Activated T-cell treated with anti-CD3 and anti-CD28 coated beads, Interleukin-2, amount 50 U/mL, for 72 hours (primary cell): ENCODE results near the gene SKAP2. TPM values are rescaled to one million over a fixed set of nuclear protein-coding genes. Genes with fewer than 3 reads are reported as not detected.

Experiments
- ATAC-seq, 2 donors: fragments of 150-1000 bp; cut with Tn5 transposase; replicated peaks in 1 of 2; 2 replicates each; pipeline ENCODE4 v1.10.0; 2021; ENCODE audit warnings: moderate library complexity in 2 of 2, mild to moderate bottlenecking in 1 of 2
- DNase-seq, 2 donors: peaks; one replicate each; pipeline ENCODE4 v3.0.0; 2021 to 2022; ENCODE audit warnings: mixed read lengths in 1 of 2
- H3K27ac Mint-ChIP-seq: one replicate; pipeline ENCODE4 v1.8.0; 2022; ENCODE audit warnings: mild to moderate bottlenecking, moderate library complexity, mixed read lengths
- H3K27me3 Mint-ChIP-seq: one replicate; pipeline ENCODE4 v1.8.0; 2022; ENCODE audit warnings: low read depth, mixed read lengths
- H3K36me3 Mint-ChIP-seq, 2 donors: one replicate each; pipeline ENCODE4 v1.8.0; 2022; ENCODE audit warnings: mixed read lengths in 2 of 2, mild to moderate bottlenecking in 1 of 2; ENCODE audit not compliant: insufficient read depth in 2 of 2
- H3K4me1 Mint-ChIP-seq: one replicate; pipeline ENCODE4 v1.8.0; 2022; ENCODE audit warnings: low read depth, mixed read lengths
- H3K4me3 Mint-ChIP-seq, 2 donors: one replicate each; pipeline ENCODE4 v1.8.0; 2022; ENCODE audit warnings: mild to moderate bottlenecking in 2 of 2, mixed read lengths in 2 of 2, moderate library complexity in 2 of 2
- H3K9me3 Mint-ChIP-seq, 2 donors: one replicate each; pipeline ENCODE4 v1.8.0; 2022; ENCODE audit warnings: mixed read lengths in 2 of 2
- total RNA-seq, 2 donors: library from RNA; stranded (reverse); gene quantifications; one replicate each; pipeline ENCODE4 v1.2.3, GENCODE V29; 2022

Gene SKAP2
- total RNA-seq, 2 donors from 2014 or later, result 9.7 to 22.4 TPM

DNA sequence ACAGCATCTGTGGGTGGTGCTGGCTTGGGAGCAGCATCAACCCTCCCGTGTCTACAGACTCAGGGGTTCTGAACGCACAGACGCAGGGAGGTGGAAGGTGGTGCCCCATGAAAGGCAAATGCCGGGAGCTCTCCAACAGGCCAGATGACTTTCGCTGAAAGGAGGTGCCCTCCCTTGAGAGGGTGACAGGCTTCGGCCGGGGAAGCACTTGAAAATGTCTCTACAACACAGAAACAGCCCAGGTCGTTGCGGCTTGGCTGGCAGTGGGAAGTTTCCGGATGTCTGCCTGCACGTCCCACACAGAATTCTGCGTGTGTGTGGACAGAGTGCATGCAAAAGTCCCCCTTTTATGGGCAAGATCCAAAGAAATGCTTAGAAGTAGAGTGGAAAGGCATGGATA, 239.6 kb downstream of the SKAP2 start:
- H3K4me3 Mint-ChIP-seq, result no peak overlapping the region

DNA sequence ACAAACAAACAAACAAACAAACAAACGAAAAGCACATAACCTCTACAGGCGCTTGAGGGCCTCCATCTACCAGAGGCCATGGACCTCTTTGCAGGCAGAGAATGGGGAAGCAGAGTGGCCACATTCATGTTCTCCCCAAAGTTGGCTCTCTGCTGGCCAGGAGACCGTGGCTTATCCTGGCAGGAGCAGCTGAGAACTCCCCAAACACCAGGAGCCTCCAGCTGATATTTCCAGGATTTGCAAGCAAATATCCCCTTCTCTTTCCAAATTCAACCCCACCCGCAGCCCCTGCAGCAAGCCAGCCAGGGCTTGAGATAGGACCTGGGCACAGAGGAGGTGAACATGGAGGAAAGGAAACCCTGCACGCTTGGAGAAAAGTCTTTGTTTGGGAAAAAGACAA, 240.0 kb downstream of the SKAP2 start:
- ATAC-seq, result no peak
- no peaks in the 10 kb centered on the region for H3K36me3 Mint-ChIP-seq
- H3K9me3 Mint-ChIP-seq, result peaks cover 1% of the 10 kb centered on the region in 2 donors
- DNase-seq, result no peak
- no peaks in the 10 kb centered on the region for H3K4me1 Mint-ChIP-seq
- no peaks in the 10 kb centered on the region for H3K27me3 Mint-ChIP-seq
- H3K4me3 Mint-ChIP-seq, result no peak overlapping the region
- no peak overlapping the region for H3K27ac Mint-ChIP-seq

More for the DNA sequence above, 239.6 kb downstream of the SKAP2 start:
- ATAC-seq (no peak), DNase-seq (no peak)
- H3K36me3 Mint-ChIP-seq, result no peaks in the 10 kb centered on the region
- H3K4me1 Mint-ChIP-seq, result no peaks in the 10 kb centered on the region
- peaks cover 1% of the 10 kb centered on the region in 2 donors for H3K9me3 Mint-ChIP-seq
- H3K27me3 Mint-ChIP-seq, result no peaks in the 10 kb centered on the region
- H3K27ac Mint-ChIP-seq, result no peak overlapping the region

DNA sequence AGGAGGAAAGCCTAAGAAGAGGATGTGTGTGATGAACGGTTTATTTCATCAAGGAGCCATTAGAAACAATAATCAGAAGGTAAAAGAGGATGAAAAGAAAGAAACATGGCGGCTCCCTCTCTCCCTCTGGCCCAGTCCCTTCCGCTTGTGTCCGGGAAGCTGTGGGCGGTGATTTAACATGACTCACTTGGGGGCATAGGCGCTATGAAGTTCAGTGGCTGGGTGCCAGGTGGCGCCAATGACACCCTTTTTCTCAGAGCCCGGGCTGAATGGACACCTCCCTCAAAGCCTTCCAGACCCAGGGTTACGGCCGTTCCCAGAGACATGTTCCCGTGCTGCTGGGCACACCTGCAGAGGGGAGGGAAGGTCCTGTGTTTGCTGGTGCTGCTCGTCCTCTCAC, 244.0 kb downstream of the SKAP2 start:
- DNase-seq (no peak), ATAC-seq (no peak)
- H3K27ac Mint-ChIP-seq, result no peak overlapping the region
- H3K27me3 Mint-ChIP-seq, result no peaks in the 10 kb centered on the region
- no peaks in the 10 kb centered on the region for H3K36me3 Mint-ChIP-seq
- no peak overlapping the region for H3K4me3 Mint-ChIP-seq
- no peaks in the 10 kb centered on the region for H3K9me3 Mint-ChIP-seq
- H3K4me1 Mint-ChIP-seq, result no peaks in the 10 kb centered on the region

DNA sequence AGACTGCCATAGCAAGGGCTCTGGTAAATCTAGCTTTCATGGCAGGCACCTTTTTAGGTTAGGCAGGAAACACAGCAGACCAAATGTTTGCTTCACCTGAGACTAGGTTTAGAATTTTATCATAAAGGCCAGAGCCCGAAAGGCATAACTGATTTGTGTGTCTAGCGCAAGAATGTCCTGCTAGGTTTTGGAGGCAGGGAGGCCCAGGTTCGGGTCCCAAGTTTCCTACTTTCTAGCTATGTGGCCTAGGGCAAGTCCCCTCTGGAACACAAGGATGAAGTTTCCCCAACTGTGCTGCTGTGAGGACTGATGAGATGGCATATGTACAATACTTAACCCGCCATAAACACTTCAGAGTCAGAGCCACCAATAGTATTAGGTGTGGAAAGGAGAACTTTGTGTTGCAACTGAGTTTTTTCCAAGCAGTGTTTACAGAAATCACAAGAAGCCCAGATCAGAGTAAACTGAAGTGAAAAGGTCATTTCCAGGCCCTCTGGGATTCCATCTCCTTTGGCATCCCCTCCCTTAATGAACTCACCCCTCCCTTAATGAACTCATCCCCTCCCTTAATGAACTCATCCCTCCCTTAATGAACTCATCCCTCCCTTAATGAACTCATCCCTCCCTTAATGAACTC, 244.9 kb downstream of the SKAP2 start:
- Mint-ChIP-seq H3K4me1 (no peaks in the 10 kb centered on the region), H3K4me3 (no peak overlapping the region), H3K36me3 (no peaks in the 10 kb centered on the region), H3K9me3 (no peaks in the 10 kb centered on the region), H3K27me3 (no peaks in the 10 kb centered on the region), H3K27ac (no peak overlapping the region)
- DNase-seq, result no peak
- ATAC-seq, result no peak

DNA sequence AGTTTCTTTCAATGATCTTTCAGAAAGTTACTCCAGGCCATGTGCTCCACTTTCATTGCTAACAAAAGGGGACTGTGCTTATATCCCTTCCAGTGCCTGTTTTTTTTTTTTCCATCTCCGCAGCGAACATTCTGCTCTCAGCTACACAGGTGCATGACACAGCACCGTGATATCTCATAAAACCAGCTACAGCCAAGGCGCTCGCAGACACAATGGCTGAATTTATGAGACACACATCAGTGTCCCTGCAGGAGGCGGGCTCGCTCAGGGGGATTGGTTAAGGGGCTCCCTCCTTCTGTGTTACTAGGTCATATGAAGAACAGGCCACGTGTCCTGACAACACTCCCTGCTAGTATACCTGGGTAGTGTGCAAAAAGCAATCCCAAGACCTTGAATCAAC, 245.5 kb downstream of the SKAP2 start:
- no peaks in the 10 kb centered on the region for H3K9me3 Mint-ChIP-seq
- no peaks in the 10 kb centered on the region for H3K4me1 Mint-ChIP-seq
- ATAC-seq (no peak), DNase-seq (no peak)
- H3K4me3 Mint-ChIP-seq, result no peak overlapping the region
- H3K27ac Mint-ChIP-seq, result no peak overlapping the region
- no peaks in the 10 kb centered on the region for H3K27me3 Mint-ChIP-seq
- no peaks in the 10 kb centered on the region for H3K36me3 Mint-ChIP-seq

DNA sequence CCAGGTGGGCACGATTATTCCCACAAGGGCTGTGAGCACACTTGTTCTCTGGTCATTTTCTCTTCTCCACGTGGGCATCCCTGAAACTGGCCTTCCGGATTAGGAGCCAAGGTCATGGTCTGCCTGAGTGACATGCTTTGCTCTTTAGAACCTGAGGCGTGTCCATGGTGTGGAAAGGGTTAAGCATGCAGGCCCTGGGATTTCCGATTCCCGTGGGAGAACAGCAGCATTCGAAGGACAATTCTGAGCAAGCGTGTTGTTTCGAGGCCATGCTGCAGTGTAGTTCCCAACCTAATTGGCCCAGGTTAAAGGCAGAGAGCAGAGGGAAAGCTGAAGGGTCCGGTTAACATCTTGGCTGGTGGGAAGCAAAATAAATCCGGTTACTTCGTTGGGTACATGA, 245.9 kb downstream of the SKAP2 start:
- no peaks in the 10 kb centered on the region for H3K36me3 Mint-ChIP-seq

More for the DNA sequence above, 245.9 kb downstream of the SKAP2 start:
- H3K27me3 Mint-ChIP-seq, result no peaks in the 10 kb centered on the region
- DNase-seq (no peak), ATAC-seq (no peak)
- no peaks in the 10 kb centered on the region for H3K4me1 Mint-ChIP-seq
- no peaks in the 10 kb centered on the region for H3K9me3 Mint-ChIP-seq
- no peak overlapping the region for H3K27ac Mint-ChIP-seq
- no peak overlapping the region for H3K4me3 Mint-ChIP-seq

Other genes starting within 250 kb of the SKAP2 start
- gene HOXA1, start 231.4 kb upstream of the SKAP2 start, total RNA-seq, result under 1 TPM; 0.58 to 0.69 TPM
- gene HOXA2, start 238.1 kb upstream of the SKAP2 start, total RNA-seq, result not detected